G401 (cell line): Measurements from ENCODE around the gene PAQR8. TPM values are rescaled to one million over a fixed set of nuclear protein-coding genes. Genes with fewer than 3 reads are reported as not detected.

Experiments
- DNase-seq: peaks from one replicate; pipeline ENCODE4 v3.0.0-alpha.2; 2015; ENCODE audit warnings: low spot score
- in situ Hi-C: cut with HindIII; loops from 2 replicates; pipeline ENCODE4 v1.10.0; 2016; ENCODE audit warnings: low sequenced_read_pairs, mixed read lengths
- total RNA-seq: library from RNA; depleted of rRNA; stranded (reverse); fragments of >200 nt; shearing (Covaris generic); gene quantifications from 2 replicates; pipeline ENCODE4 v1.2.3, GENCODE V29; 2014; rRNA removed

PAQR8 gene, protein sequence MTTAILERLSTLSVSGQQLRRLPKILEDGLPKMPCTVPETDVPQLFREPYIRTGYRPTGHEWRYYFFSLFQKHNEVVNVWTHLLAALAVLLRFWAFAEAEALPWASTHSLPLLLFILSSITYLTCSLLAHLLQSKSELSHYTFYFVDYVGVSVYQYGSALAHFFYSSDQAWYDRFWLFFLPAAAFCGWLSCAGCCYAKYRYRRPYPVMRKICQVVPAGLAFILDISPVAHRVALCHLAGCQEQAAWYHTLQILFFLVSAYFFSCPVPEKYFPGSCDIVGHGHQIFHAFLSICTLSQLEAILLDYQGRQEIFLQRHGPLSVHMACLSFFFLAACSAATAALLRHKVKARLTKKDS
- 26.0 and 29.6 TPM in 2 replicates for total RNA-seq

DNA sequence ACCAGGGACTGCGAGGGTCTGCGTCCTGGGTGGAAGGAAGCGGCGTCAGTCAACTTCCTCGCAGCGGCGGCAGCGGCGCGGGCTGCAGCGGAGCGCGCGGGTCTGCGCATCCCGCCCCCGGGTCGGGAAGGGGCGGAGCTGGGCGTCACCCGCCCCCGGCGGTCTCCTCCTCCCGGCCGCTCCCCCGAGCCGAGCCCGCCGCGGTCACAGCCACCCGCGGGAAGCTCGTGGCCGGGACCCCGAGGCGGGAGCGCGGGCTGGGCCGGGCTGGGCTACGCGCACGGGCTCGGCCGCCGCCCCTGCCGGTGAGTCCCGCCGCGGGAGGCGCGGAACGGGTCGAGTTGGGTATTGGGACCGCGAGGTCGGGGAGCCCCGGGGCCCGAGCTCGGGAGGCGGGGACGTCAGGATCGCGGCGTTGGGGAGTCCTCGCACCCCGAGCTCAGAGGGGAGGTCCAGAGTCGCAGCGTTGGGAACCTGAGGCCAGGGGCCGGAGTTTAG lies at the start of gene PAQR8:
PAQR8 (plus strand) TSS at position 207 of the 498 bp plus-strand sequence. CDS start 41,063 bp downstream, outside the sequence.
- DNase-seq: peak; percentile 71
- in situ Hi-C loops: no loop called here

DNA sequence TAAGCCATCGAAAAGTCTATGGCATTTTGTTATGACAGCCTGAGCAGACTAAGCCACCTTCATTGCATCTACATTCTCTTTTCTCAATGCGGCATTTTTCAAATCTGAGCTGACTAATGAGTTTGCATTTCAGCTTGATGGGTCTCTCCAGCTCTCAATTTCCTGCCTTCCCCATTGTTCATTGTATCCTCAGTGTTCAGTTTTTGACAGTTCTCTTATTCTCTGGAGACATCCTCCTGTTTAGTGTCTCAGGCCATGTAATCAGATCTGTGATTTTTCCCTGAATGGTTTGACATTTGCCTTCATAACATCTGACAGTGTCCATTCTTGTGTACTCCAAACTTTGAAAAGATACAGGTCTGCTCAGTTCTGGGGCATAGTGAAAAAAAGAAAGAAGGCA lies 49.5 kb upstream of the PAQR8 start:
- DNase-seq: no peak
- in situ Hi-C loops: no loop called here

DNA sequence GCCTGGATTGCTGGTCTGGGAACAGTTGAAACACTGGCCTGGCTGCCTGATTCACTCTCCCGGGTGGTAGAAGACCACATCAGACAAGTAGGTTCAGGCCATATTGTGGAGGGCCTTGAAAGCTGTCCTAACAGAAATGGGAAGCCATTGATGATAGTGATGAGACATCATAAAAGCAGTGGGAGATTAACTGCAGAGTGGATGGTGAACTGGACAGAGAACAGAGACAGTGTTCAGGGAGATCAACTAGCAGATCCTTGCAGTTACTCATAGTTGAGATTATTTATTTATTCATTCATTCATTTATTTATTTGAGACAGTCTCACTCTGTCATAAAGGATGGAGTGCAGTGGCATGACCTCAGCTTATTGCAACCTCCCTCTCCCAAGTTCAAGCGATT lies 47.2 kb upstream of the PAQR8 start:
- in situ Hi-C loops: no loop called here
- DNase-seq: no peak

DNA sequence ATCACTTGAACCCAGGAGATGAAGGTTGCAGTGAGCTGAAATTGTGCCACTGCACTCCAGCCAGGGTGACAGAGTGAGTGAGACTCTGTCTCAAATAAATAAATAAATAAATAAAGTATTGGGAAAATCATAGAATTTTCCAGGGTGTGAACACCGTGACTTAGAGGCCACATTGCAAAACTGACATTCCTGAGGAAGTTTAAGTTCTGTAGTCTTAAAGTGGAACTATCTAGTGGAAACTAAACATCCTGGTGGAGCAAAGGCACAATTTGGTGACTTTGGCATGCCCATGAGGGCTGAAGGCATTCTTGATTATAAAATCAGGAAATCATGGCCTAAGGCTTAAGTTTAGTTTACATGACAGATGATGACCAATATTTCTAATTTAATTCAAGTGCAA lies 44.7 kb upstream of the PAQR8 start:
- in situ Hi-C loops: no loop called here
- no peak for DNase-seq

DNA sequence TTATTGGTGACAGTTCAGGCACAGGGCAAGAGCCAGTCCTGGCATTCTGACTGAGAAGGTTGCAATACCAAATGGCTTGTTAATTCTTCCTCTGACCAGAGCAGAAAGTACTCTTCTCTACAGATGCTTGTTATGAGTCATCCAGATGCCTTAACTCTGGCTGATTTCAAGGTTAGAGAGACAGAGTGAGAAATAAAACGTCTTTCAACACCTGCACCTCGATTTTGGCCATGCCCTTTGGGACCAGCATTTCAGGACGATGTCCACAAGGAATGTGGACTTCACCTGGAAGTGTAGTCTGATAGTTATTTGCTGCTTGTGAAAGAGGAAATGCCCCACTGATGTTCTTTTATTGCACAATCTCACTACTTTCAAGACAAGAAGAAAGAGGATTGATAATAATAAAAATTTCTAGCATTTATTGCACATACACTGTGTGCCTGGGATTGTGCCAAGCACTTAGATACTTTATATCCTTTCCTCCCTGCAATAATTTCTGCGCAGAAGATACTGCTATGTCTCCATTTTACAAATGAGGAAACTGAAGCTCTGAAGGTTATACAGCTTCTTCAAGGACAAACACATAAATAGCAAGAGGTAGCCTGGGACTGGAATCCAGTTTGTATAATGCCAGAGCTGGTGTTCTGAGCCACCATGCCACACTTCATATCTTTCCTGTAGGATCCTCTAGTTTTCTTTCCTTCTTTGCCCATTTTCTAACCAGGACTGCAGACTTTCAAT lies 43.9 kb upstream of the PAQR8 start:
- in situ Hi-C loops: no loop called here

DNA sequence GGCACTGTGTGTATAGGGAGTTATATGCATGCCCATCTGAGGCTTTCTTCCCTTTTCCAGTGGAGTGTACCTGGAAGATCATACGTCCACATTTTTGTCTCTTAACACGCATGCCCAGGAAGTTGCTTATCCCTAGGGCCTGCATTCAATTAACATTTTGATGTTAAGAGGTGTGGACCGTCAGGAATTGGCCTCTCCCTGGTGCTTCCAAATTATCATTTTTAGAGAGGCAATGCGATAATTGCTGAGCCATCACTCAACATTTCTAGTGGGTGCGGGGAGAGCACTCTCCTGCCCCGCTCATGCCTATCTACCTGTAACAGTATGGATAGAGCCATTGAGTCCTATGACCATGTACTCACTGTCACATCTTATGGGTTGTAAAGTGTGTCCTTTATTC lies 37.8 kb upstream of the PAQR8 start:
- no peak for DNase-seq
- in situ Hi-C loops: no loop called here

More for the DNA sequence above, 43.9 kb upstream of the PAQR8 start:
- no peak for DNase-seq

DNA sequence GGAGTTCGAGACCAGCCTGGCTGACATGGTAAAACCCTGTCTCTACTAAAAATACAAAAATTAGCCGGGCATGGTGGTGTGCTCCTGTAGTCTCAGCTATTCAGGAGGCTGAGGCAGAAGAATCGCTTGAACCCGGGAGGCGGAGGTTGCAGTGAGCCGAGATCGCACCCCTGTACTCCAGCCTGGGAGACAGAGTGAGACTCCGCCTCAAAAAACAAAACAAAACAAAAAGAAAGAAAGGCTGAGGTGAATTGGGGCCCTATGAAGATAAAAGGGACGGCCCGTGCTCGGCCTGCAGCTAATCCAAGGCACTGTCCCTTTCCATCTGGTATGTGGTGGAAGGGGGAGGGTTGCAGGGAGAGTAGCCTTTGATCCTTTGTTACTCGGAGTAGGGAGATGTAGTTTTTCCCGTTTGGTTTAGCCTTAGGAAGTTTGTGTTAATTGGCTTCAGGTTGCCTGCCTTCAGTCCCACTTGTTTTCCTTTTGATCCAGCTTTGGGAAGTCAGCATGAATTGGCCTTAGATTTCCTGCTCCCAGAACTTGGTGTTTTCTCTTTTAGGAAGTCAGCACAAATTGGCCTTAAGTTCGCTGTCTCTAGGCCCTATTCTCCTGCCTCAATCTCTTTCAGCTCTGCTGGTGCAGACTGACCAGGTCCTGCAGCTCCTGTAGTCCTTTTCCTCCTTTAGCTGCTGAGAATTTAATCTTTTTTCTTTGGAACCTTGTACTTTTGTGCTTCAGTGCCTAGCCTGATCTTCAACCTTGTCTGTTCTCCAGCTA lies 36.1 kb upstream of the PAQR8 start:
- in situ Hi-C loops: no loop called here
- no peak for DNase-seq

DNA sequence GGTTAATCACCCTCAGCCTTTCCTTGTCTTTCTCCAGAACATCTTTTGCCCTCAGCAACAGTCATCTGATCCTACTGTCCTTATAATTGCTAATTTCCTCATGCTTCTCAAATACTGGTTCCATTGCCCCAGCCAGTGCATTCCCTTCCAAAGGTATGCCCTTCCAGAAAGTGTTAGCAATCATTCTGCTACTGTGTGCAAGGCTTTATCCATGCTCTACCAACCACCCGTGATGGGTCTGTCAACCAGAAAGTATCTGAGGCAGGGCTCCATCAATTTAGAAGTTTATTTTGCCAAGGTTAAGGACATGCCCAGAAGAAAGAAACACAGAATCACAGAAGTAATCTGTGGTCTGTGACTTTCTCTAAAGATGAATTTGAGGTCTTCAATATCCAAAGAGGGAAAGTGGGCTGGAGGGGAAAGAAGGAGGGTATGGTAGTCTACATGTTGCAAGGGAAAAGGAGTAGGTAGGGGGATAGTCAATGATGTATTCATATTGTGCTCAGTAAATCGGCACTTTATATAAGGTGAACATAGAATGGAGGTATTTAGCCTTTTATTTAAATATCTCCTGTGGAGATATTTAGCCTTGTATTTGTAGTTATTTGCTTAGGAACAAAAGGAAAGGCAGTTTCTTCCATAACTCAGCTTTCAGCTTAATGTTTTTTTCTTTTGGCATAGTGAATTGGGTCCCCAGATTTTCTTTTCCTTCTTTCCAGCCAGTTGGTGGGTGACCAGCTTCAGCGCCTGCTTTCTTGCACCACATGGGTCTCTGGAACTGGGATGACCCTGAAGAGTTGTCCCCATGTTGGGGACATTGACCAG lies 35.2 kb upstream of the PAQR8 start:
- DNase-seq: no peak
- in situ Hi-C loops: no loop called here

DNA sequence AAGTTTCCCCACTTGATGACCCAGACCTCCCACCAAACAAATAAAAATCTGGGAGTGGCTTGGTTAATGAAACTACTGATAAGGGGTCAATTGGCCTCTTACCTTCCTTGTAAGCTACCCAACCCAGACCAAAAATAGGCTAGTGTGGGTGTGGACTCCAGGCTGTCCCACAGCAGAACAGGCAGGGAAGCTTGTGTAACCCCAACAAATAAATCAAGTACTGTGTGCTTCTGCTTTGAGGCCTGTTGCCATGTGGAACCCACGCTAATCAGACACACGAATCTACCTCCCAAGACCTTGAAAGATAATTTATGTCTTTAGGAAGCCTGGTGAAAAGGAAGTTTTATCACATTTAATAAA lies 33.7 kb upstream of the PAQR8 start:
- in situ Hi-C loops: no loop called here

DNA sequence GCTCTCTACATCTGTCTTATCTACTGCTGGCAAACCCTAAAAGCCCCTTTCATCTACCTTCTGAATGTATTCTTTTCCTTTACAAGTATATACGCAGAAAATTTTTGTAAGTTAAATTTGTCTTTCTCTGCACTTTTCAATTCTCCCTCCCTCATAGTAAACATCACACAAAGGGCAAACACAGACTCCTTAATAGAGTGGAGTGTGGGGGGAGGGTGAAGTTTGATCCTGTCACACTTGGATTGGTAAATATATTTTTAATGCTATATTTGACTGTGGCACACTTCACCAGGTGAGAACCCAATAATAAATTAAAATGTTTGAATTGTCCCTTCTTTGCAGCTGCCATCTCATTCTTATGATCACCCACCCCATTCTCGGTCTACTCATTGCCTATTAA lies 33.2 kb upstream of the PAQR8 start:
- in situ Hi-C loops: no loop called here
- no peak for DNase-seq

More for the DNA sequence above, 33.7 kb upstream of the PAQR8 start:
- DNase-seq: no peak

DNA sequence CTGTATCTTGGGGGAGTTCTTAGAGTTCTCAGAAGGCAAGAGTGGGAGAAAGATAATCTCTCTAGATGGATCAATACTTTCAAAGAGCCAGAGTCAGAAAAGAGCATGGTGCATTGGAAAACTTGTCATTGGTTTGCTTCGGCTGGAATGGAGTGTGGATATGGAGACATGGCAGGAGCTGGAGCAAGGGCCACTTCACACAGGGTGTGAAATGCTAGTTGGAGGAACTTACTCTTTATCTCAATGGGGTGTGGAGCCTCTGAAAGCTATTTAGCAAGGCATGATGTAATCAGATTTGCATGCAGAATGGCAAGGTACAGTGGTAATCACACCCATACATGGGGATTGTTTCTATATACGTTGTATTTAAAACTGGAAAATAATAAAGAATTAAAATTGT lies 31.5 kb upstream of the PAQR8 start:
- DNase-seq: no peak
- in situ Hi-C loops: no loop called here

DNA sequence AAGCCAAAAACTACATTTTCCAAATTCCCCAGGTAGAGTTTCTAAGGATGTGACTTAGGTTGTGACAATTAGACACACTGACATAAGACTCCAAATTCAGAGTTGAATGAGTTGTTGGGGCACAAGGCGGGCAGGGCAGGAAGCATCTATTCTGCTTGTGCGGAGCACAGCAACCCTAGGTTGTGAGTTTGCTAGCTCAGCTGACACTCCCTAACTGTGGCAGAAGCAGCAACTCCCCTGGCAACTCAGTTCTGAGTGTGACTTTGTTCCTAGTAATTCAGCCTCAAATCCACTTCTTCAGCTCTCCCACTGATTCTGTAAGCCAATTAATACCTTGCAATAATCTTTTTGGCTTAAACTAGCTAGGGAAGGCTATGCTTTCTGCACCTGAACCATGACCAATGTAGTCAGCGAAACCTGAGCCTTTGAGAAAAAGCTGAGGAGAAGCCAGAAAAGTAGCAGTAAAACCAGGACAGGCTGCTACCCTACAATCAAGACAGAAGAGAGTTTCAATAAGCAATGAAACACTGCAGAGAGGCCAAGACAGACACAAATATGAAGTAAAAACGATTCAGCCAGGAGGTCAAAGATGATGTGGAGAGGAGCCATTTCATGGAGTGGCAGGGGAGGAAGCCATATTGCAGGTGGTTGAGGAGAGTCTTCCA lies 30.0 kb upstream of the PAQR8 start:
- no peak for DNase-seq
- in situ Hi-C loops: no loop called here

DNA sequence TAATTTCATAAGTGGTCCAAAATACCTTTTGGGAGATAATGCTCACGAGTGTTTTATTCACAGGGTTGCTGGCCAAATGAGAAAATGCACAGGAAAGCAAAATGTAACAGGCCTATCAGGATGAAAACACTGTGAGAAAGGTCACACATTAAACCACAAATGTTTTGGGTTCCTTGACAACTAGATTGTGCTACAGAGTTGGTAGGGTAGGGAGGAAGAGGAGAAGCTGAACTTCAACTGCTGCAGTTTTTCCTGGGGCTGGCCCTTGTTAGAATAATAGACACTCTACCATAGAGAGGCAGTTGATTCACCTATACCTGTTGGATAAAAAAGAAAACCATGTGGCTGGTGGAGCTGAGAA lies 28.1 kb upstream of the PAQR8 start:
- in situ Hi-C loops: no loop called here

DNA sequence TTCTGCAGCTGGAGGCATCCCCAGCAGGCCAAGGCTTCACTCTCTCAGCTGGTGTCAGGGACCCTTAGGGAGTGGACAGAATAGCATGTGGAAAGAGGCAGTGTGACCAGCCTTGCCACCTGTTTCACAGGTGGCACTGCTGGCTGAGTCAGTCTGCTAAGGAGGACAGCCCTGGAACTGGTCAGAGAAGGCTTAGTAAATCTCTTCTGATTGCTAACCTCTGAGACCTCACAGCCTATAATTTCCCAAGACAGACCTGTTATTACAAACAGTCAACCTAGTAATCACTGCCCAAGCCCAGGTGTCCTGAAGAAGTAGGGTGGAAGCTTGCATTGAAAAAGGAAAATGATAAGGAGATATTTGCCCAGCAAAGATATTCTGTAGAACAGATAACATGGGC lies 26.4 kb upstream of the PAQR8 start:
- peak; percentile 70 for DNase-seq
- in situ Hi-C loops: no loop called here

More for the DNA sequence above, 28.1 kb upstream of the PAQR8 start:
- no peak for DNase-seq

DNA sequence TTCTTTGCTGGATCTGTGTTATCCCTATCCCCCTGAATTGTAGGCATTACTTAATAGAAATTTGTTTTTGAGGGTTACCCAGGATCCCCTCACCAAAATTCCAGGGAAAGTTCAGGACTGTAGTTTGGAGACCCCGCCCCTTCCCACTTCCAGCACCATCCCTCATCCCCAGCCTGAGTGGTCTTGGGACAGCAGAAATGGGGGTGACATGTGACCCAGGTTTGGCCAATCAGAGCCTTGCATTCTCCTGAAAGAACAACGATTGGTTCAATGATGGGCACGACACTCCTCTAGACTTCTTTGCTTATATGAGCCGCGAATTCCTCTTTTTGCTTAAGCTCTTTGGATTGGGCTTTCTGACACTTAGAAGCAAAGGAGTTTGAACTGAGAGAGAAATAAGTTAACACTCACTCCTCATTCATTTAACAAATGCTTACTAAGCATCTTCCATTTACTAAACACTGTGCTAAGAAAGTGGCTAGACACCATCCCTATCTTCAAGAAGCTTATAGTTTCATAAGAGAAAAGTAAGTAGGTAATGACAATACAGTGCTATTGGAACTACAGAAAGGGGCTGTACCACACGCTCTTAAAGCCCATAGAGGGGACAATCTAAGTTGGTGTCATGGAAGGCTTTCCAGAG lies 24.9 kb upstream of the PAQR8 start:
- in situ Hi-C loops: no loop called here
- no peak for DNase-seq

DNA sequence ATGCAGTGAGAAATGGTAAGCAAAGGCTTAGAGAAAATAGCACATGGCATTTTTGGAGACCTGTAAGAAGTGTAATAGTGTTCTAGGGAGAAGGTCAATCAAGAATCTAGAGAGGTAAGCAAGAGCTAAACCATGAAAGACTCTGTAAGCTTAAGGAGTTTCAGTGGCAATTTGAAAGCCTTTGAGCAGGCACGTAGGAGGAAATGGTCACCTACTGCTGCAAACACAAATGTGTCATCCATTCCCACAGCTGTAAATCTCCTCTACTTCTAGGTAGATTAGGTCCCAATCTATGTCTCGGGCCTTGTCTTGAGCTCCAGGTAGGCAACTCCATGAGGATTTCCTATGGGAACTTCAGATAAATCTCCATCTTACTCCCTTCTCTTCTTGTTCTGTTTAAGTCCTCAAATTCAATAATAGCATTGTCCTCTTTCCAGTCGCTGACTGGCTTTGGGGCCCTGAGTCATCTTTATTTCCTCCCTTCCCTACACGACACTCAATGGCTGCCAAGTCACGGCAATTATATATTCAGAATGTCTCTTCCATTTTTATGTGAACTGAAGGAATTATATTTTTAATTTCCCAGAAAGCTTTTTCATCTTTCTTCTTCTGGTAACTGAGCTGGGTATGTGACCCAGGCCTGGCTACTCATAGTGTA lies 24.2 kb upstream of the PAQR8 start:
- in situ Hi-C loops: no loop called here
- no peak for DNase-seq

DNA sequence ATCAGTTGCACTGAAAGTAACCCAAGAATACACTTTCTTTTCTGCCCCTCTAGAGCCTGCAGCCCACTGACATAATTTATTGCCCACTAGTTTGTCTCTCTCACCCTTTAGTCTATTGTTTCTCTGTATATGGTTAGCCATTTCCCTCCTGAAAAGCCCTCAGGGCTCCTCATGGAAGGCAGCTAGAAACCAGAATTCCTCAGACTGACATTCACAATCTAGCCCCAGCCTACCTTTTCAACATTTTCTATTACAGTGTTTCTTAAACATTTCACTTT lies 21.4 kb upstream of the PAQR8 start:
- DNase-seq: no peak
- in situ Hi-C loops: no loop called here
